ENCODE measurements around the gene STX7.

The STX7 gene

DNA sequence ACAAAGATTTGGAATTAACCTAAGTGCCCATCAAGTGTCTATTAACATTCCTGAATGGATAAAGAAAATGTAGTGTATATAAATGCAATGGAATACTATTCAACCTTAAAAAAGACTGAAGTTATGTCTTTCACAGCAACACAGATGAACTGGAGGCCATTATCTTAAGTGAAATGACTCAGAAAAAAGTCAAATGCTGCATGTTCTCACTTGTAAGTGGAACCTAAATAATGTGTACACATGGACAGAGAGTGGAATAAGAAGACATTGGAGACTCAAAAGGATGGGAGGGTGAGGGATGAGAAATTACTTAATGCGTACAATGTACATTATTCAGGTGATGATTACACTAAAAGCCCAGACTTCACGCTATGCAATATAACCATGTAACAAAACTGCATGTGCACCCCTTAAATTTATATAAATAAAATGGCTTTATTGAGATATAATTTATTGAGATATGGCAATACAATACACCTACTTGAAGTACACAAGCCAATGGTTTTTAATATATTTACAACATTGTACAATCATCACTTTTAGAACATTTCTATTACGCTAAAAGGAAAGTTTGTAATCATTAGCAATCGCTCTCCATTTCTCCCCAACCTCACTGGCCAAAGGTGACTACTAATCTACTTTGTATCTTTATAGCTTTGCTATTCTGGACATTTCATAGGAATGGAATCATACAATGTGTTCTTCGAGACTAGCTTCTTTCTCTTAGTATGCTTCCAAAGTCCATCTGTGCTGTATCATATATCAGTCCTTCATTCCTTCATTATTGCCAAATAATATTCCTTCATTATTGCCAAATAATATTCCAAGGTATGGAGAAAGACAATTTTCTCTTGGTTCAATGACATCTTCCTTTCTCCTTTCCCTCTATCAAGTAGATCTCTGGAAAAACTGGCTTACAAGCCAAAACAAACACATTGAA, 5.8 kb downstream of the STX7 start:
- no peak for DNase-seq (ENCODE audit: low read depth, low spot score)

DNA sequence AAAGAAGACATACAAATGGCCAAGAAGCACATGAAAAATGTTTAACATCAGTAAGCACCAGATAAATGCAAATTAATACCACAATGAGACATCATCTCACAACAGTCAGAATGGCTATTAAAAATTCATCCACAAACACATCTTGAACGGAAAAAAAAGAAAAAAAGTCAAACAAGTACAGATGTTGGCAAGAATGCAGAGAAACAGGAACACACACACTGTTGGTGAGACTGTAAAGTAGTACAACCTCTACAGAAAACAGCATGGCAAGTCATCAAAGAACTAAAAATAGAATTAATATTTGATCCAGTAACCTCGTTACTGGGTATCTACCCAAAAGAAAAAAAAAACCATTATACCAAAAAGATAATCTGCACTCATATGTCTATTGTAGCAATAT, 6.5 kb downstream of the STX7 start:
- no peak for DNase-seq (ENCODE audit: low read depth, low spot score)

DNA sequence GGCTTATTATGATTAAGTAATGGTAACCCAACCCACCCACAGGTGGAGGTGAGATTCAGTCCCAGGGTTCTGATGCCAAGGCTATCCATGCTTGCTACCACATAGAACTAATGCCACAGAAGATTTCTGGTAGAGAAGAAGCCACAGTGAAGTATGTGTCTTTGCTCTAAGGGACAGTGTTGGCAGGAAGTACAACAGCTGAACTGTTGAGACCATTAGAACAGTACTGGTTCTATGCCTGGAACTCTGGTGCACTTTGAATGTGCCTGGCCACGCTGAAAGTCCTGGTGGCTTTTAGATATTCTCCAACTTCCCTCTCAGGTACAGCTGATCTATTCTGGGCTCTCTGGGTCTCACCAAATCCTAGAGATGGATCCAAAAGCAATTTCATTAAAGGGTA, 7.8 kb downstream of the STX7 start:
- no peak for DNase-seq (ENCODE audit: low read depth, low spot score)

- DNase-seq (ENCODE audit: low read depth, low spot score), result no peak
Measured at GRCh38 chr6:132504757-132505156, 8.2 kb downstream of the STX7 start.

- no peak for DNase-seq (ENCODE audit: low read depth, low spot score)
Measured at GRCh38 chr6:132499757-132500156, 13.2 kb downstream of the STX7 start.

- no peak for DNase-seq (ENCODE audit: low read depth, low spot score)
Measured at GRCh38 chr6:132498638-132499037, 14.3 kb downstream of the STX7 start.

DNA sequence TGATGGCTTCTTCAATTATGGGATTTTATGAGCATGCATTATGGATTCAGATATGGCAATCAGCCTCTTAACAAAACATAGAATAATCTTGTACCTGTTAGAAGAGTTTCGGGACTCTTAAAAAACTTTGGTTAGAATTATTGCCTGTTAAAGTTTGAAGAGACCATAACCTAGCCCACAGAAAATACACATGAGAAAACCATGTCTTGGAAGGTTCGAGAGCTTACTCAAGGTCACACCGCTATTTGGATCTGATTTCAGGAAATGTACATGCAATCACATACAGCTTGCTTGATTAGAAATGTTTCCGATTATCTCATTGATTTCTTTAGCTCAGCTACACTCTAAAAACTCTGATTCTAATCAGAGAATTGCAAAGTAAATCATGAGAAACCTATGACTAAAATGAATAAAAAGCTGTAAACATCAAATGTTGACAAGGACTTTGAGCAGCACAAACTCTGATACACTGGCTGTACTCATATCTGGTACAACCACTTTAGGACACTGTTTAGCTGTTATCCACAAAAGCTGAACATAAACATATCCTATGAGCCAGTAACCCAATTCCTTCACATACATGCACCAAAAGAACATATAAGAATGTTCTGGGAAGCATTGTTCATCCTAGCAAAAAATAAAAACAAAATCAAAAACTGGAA, 16.3 kb downstream of the STX7 start:
- no peak for DNase-seq (ENCODE audit: low read depth, low spot score)

GRCh38 chr6:132495604-132496079, 17.3 kb downstream of the STX7 start:
- DNase-seq (ENCODE audit: low read depth, low spot score), result no peak

DNA sequence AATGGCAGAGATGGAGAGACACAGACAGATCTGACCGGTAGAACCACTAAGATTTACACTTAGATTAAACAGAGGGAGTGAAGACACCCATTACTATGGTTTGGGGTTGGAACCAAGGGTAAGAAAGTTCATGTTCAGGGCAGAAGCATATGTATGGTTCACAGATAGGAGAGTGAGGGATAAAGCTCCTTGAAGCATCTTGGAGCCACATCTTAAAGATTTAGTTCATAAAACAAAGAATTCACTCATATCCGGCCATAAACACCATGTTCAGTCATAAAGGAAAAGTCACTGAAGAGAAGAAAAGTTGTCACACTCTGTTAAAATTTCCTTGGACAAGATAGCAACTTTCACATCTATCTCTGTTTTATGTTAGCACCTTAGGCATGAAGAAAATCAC, 18.0 kb downstream of the STX7 start:
- no peak for DNase-seq (ENCODE audit: low read depth, low spot score)

- no peak for DNase-seq (ENCODE audit: low read depth, low spot score)
Measured at GRCh38 chr6:132491881-132492280, 21.0 kb downstream of the STX7 start.

GRCh38 chr6:132491303-132491702, 21.6 kb downstream of the STX7 start:
- no peak for DNase-seq (ENCODE audit: low read depth, low spot score)

- DNase-seq (ENCODE audit: low read depth, low spot score), result no peak
Measured at GRCh38 chr6:132490478-132491204, 22.3 kb downstream of the STX7 start.

- no peak for DNase-seq (ENCODE audit: low read depth, low spot score)
Measured at GRCh38 chr6:132490024-132490423, 22.9 kb downstream of the STX7 start.

DNA sequence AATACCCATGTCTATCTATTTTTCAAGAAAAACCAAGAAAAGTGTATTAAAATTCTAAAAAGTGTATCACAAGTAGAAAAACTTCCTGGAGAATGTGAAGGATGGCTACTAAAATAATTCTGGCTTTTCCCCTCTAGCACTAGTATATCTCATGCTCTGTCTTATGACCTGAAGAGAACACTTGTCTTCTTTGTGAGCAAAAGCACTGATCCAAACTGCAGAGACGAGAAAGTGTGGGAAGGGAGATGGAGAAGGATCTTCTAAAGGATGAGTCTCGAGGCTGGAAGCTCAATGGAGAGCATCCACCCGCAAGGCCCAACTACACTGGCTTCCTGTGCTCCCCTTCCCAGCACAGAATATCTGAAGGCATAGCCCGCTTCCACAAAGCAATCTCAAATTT, 23.5 kb downstream of the STX7 start:
- DNase-seq (ENCODE audit: low read depth, low spot score), result no peak

DNA sequence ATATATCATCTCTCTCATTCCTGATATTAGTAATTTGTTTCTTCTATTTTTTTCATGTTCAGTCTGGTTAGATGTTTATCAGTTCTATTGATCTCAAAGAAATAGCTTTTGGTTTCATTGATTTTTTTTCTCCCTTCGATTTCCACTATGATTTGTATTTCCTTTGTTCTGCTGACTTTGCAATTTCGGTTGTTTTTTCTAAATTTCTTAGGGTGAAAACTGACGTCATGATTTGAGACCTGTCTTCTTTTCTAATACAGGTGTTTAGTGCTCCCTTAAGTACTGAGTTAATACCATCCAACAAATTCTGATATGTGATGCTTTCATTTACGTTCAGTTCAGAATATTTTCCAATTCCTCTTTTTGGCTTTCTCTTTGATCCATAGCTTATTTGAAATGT, 25.2 kb downstream of the STX7 start:
- no peak for DNase-seq (ENCODE audit: low read depth, low spot score)

GRCh38 chr6:132484680-132485018, 28.3 kb downstream of the STX7 start:
- no peak for DNase-seq (ENCODE audit: low read depth, low spot score)

GRCh38 chr6:132483779-132484679, 28.9 kb downstream of the STX7 start:
- DNase-seq (ENCODE audit: low read depth, low spot score), result peak; percentile 9

GRCh38 chr6:132482581-132482980, 30.3 kb downstream of the STX7 start:
- no peak for DNase-seq (ENCODE audit: low read depth, low spot score)

- no peak for DNase-seq (ENCODE audit: low read depth, low spot score)
Measured at GRCh38 chr6:132481189-132481588, 31.7 kb downstream of the STX7 start.

GRCh38 chr6:132479131-132479530, 33.8 kb downstream of the STX7 start:
- no peak for DNase-seq (ENCODE audit: low read depth, low spot score)

DNA sequence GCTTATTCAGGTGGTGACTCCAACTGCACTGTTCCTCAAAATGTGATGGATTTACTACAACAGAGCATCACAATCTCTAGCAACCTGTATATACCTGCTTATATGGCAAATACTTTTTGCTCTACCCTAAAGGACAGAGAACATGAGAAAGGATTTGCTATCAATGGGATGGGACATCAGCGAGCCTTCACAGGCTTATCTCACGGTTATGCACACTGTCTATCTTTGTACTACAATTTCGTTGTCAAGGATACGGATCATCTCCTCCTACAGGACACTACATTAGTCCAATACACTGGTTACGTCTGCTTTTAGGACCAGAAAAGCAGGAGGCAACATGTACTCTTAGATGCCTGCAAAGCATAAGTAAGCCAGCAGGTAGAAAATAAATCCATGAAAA, 34.2 kb downstream of the STX7 start:
- no peak for DNase-seq (ENCODE audit: low read depth, low spot score)
